Gastroesophageal sphincter (tissue), 4 donors: Measurements from ENCODE around the gene ADIG. TPM values are rescaled to one million over a fixed set of nuclear protein-coding genes. Genes with fewer than 3 reads are reported as not detected.

ENCODE experiments used
- ATAC-seq: fragments of 150-250 bp; one replicate; pipeline ENCODE4 v1.9.1; 2016; ENCODE audit warnings: mild to moderate bottlenecking, moderate library complexity
- H3K27ac ChIP-seq, 4 donors: fragments of 200-600 bp; sonication (generic) in 3 of 4; 1 replicate in 3 of 4; 2 replicates in 1 of 4; pipeline ENCODE4 v1.5.1; 2016 to 2019
- H3K27me3 ChIP-seq: fragments of 200-600 bp; sonication (generic); one replicate; pipeline ENCODE4 v1.5.1; 2019
- H3K36me3 ChIP-seq, 2 donors: fragments of 200-600 bp; sonication (generic); one replicate each; pipeline ENCODE4 v1.5.1; 2019; ENCODE audit warnings: control low read depth in 1 of 2
- H3K4me1 ChIP-seq, 3 donors: fragments of 200-600 bp; sonication (generic); 1 replicate in 2 of 3; 2 replicates in 1 of 3; pipeline ENCODE4 v1.5.1; 2016 to 2019; ENCODE audit warnings: control low read depth in 2 of 3
- H3K4me3 ChIP-seq, 2 donors: fragments of 200-600 bp; sonication (generic); one replicate each; pipeline ENCODE4 v1.5.1; 2019; ENCODE audit warnings: mild to moderate bottlenecking in 1 of 2, moderate library complexity in 1 of 2
- H3K9me3 ChIP-seq, 3 donors: fragments of 200-600 bp; sonication (generic); one replicate each; pipeline ENCODE4 v1.5.1; 2017 to 2019; ENCODE audit warnings: control low read depth in 2 of 3
- EP300 ChIP-seq: sonication (generic); formaldehyde crosslinking; IDR thresholded peaks from one replicate; pipeline ENCODE4 v1.6.1; 2017; ENCODE audit warnings: antibody characterized with exemption, mild to moderate bottlenecking
- POLR2A ChIP-seq, 2 donors: fragments of 450-650 bp; IDR thresholded peaks; one replicate each; pipeline ENCODE4 v1.6.1; 2017; ENCODE audit warnings: antibody characterized with exemption in 2 of 2, mild to moderate bottlenecking in 2 of 2, moderate library complexity in 1 of 2
- POLR2AphosphoS5 ChIP-seq: sonication (generic); formaldehyde crosslinking; IDR thresholded peaks from one replicate; pipeline ENCODE4 v1.6.1; 2017; ENCODE audit warnings: antibody characterized with exemption
- WGBS, 2 donors: methylation state at CpG; one replicate each; pipeline ENCODE4 v1.1.5; 2018; ENCODE audit warnings: low coverage in 1 of 2; 5-methylcytosine and 5-hydroxymethylcytosine counted together
- total RNA-seq, 4 donors: library from RNA; depleted of rRNA; stranded (reverse); fragments of >200 nt; gene quantifications; one replicate each; pipeline ENCODE4 v1.1.0, GENCODE V29; 2016
- TF ChIP-seq, protein P1 (sequence below), 4 experiments: fragments of 200-600 bp in 2 of 4; fragments of 450-650 bp in 2 of 4; sonication (generic) in 1 of 4; IDR thresholded peaks; one replicate each; pipeline ENCODE4 v1.5.1; 2017 to 2019; ENCODE audit warnings: antibody characterized with exemption in 4 of 4, mild to moderate bottlenecking in 2 of 4, moderate library complexity in 2 of 4

Gene ADIG
- total RNA-seq, 4 donors from 2014 or later, result not detected

DNA sequence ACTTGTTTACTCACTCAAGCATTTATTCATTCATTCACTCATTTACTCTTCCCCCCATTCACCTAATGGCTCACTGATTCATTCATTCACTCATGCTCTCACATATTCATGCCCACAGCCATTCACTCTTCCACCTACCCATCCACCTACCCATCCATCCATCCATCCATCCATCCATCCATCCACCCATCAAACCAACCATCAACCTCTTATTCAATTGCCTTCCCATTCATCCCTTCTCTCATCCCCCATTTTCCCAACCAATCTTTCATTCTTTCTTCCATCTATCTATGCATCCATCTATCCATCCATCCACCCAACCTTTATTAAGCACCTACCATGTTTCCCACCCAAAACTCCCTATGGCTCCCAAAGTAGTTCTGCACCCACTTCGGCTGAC, 19.1 kb downstream of the ADIG start:
- TF ChIP-seq, protein P1, sequence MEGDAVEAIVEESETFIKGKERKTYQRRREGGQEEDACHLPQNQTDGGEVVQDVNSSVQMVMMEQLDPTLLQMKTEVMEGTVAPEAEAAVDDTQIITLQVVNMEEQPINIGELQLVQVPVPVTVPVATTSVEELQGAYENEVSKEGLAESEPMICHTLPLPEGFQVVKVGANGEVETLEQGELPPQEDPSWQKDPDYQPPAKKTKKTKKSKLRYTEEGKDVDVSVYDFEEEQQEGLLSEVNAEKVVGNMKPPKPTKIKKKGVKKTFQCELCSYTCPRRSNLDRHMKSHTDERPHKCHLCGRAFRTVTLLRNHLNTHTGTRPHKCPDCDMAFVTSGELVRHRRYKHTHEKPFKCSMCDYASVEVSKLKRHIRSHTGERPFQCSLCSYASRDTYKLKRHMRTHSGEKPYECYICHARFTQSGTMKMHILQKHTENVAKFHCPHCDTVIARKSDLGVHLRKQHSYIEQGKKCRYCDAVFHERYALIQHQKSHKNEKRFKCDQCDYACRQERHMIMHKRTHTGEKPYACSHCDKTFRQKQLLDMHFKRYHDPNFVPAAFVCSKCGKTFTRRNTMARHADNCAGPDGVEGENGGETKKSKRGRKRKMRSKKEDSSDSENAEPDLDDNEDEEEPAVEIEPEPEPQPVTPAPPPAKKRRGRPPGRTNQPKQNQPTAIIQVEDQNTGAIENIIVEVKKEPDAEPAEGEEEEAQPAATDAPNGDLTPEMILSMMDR (IDR thresholded peaks at IDR 0.05), result no peak
- TF ChIP-seq POLR2A (IDR thresholded peaks at IDR 0.05), result no peak
- TF ChIP-seq POLR2AphosphoS5, result no peak
- TF ChIP-seq EP300, result no peak
- ATAC-seq, result no peak
- peaks cover 60% of the 10 kb centered on the region for H3K27me3 ChIP-seq
- no peak overlapping the region for H3K27ac ChIP-seq
- WGBS, 2 donors, result 100% methylated on average over 1 of the region's 1 CpG
- no peaks in the 10 kb centered on the region for H3K9me3 ChIP-seq
- H3K4me3 ChIP-seq, result no peak overlapping the region
- no peaks in the 10 kb centered on the region for H3K36me3 ChIP-seq
- peaks cover 0 to 5% (median 0%) of the 10 kb centered on the region in 3 donors for H3K4me1 ChIP-seq

DNA sequence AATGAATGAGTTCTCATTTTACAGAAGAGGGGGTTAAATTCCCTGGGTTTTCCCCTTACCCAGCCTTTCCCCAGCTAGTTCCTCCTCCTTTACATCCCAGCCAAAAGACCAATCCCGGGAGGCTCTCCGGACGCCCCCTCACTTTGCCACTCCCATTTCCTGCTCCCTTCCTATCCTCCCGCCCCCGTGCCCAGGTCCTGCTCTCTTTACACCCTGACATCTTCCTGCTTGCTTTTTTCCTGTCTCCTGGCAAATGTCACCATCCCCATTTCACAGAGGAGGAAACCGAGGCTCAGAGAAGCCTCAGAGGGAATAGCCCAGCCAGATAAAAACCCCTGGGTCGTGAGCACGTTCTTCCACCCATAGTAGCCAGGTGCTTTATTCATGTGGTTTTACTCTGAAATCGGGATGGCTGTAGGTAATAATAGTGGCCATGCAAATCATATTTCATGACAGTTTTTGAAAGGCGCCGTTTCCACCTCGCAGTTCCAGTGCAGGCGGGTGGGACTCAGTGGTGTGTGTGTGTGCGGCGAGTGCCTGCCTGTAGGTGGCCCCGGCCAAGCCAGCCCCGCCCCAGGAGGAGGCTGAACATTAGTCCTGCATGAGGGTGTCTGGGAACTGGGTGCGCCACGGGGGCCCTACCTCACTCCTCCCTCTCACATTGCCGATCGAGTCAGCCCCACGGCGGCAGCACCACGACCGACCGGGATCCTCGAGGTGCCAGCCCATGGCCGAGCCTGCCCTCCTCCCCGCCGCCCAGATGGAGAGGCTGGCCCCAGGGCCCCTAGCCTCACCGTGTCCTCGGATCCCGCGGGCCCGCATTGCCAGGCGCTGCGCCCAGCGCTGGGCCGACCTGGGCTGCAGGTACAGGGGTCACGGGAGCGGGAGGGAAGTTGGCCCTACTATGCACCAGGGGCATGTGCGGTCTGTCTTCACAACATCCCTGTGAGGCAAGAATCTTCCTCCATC, 20.5 kb downstream of the ADIG start, which contains the start of gene ARHGAP40:
TSS of gene ARHGAP40 (plus strand) at position 594 of the 969 bp plus-strand sequence.
- WGBS, 2 donors, result 3 to 7% methylated on average over 8 to 9 of the region's 42 CpGs
- Histone ChIP-seq H3K27ac (no peak within 1 kb of the TSS), H3K9me3 (no peaks in the 10 kb centered on the region), H3K36me3 (no peaks in the 10 kb centered on the region), H3K4me3 (no peak within 1 kb of the TSS), H3K4me1 (peaks cover 0 to 5% (median 0%) of the 10 kb centered on the region in 3 donors), H3K27me3 (peaks cover 64% of the 10 kb centered on the region)
- no peak for ATAC-seq
- TF ChIP-seq POLR2AphosphoS5 (no peak), EP300 (no peak), POLR2A (IDR thresholded peaks at IDR 0.05) (no peak)
- TF ChIP-seq, protein P1 (IDR thresholded peaks at IDR 0.05), result no peak

DNA sequence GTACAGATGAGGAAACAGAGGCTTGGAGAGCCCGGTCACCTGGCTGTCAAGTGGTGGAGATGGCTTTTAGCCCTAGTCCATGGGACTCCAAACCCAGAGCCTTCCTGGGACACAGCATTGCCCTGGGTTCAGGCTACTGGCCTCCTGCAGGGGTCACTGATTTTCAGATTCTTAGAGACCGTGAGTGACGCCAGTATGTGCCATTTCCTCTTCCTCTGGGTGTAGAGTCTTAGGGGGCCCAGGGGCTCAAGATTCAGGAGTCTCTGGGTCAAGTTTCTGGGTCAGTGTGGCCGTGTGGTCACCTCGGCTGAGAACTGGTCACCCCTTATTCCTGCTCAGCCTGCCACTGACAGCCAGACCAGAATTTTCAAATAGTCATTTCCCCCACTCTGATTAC, 21.2 kb downstream of the ADIG start:
- peaks cover 71% of the 10 kb centered on the region for H3K27me3 ChIP-seq
- no peaks in the 10 kb centered on the region for H3K9me3 ChIP-seq
- H3K36me3 ChIP-seq, result no peaks in the 10 kb centered on the region
- H3K4me1 ChIP-seq, result peaks cover 0 to 5% (median 0%) of the 10 kb centered on the region in 3 donors
- no peak overlapping the region for H3K4me3 ChIP-seq
- H3K27ac ChIP-seq, result no peak overlapping the region
- ATAC-seq, result no peak
- TF ChIP-seq EP300 (no peak), POLR2A (IDR thresholded peaks at IDR 0.05) (no peak), POLR2AphosphoS5 (no peak)
- TF ChIP-seq, protein P1 (IDR thresholded peaks at IDR 0.05), result no peak
- WGBS, 2 donors, result 30 to 32% methylated on average over 2 to 5 of the region's 5 CpGs

DNA sequence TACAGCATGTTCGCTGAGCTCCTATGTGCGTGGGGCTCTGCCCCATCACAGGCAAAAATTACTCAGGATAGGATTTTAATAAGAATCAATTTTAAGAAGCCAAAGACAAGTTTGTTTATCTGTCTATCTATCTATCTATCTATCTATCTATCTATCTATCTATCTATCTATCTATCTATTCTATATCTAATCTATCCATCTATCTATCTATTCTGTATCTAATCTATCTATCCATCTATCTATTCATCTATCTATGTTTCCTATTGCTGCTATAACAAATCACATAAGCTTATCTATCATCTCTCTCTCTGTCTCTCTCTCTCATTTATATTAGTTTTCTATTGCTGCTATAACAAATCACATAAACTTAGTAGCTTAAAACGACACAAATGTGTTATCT, 22.3 kb downstream of the ADIG start:
- peaks cover 0 to 5% (median 0%) of the 10 kb centered on the region in 3 donors for H3K4me1 ChIP-seq
- ATAC-seq, result no peak
- H3K27me3 ChIP-seq, result peaks cover 80% of the 10 kb centered on the region
- WGBS, 2 donors, result 65 to 80% methylated on average over 1 to 3 of the region's 3 CpGs
- no peak for TF ChIP-seq EP300
- TF ChIP-seq, protein P1 (IDR thresholded peaks at IDR 0.05), result no peak
- TF ChIP-seq POLR2A (IDR thresholded peaks at IDR 0.05), result no peak
- no peak for TF ChIP-seq POLR2AphosphoS5
- H3K36me3 ChIP-seq, result no peaks in the 10 kb centered on the region
- H3K4me3 ChIP-seq, result no peak overlapping the region
- H3K27ac ChIP-seq, result no peak overlapping the region
- no peaks in the 10 kb centered on the region for H3K9me3 ChIP-seq
